Right ventricle myocardium superior (tissue), 1 donor: ENCODE data around the gene PSTPIP1. TPM values are rescaled to one million over a fixed set of nuclear protein-coding genes. Genes with fewer than 3 reads are reported as not detected.

Experiments used
- ATAC-seq: fragments of 200-7000 bp; cut with Tn5 transposase; one replicate; pipeline ENCODE4 v1.9.1; 2020; ENCODE audit warnings: mild to moderate bottlenecking; ENCODE audit not compliant: poor library complexity
- DNase-seq: peaks from one replicate; pipeline ENCODE4 v3.0.0-alpha.2; 2020
- intact Hi-C: fragments of 100-400 bp; cut with DNase I; formaldehyde crosslinking; loops from one replicate; pipeline ENCODE4 v1.11.2; 2022
- total RNA-seq: library from RNA; stranded (reverse); fragmentation: NEBNext Ultra II Directional; extraction: Animal tissue kit (Norgen Biotek cat#: 25700); gene quantifications from one replicate; pipeline ENCODE4 v1.2.1, GENCODE V29; 2021
- donor health status: DM: no; HTN: yes; CAD: no; lungs with severe emphysema.

PSTPIP1 gene
- total RNA-seq, 1 donor from 2014 or later = 5.0 TPM

DNA sequence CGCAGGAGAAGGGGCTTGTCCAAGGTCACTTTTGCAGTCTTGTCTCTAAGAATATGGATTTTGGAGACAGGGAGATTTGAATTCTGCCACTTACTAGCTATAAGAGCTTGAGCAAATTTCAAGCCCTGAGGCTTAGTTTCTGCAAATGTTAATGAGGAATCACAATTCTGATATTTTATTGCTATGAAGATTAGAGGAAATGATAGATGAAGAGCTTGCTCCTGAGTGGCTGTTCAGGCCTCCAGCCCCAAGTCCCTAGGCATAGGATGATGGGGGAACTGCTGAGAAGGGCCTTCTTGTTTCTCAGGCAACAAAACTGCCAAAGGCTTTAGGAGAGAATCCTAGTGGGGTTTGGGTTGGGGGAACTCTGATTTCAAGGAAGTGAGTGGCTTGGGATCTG is 18.8 kb upstream of the PSTPIP1 start:
- no peak for ATAC-seq
- intact Hi-C loops = no loop called here
- no peak for DNase-seq

DNA sequence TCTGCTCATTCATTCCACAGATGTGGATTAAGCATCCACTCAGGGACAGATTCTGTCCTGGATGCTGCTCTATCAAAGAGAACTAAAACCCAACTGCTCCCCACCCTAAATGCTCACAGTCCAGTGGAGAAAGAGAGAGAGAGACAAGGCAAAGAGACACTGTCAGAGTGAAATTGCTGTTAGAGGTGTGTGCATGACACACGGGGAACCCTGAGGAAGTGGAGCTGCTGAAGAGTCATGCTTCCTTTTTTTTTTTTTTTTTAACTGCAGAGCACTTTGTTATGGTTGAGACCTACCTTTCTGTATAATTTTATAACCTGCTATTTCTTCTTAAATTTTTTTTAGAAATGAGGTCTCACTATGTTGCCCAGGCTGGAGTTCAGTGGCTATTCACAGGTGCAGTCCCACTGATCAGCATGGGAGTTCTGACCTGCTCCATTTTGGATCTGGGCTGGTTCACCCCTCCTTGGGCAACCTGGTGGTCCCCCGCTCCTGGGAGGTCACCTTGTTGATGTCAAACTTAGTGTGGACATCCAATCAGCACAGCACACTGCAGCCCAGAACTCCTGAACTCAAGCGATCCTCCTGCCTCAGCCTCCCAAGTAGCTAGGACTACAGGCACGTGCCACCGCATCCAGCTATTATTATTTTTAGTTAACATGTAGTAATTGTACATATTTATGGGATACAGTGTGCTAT is 18.2 kb upstream of the PSTPIP1 start:
- DNase-seq (no peak), ATAC-seq (no peak)
- intact Hi-C loops = no loop called here

DNA sequence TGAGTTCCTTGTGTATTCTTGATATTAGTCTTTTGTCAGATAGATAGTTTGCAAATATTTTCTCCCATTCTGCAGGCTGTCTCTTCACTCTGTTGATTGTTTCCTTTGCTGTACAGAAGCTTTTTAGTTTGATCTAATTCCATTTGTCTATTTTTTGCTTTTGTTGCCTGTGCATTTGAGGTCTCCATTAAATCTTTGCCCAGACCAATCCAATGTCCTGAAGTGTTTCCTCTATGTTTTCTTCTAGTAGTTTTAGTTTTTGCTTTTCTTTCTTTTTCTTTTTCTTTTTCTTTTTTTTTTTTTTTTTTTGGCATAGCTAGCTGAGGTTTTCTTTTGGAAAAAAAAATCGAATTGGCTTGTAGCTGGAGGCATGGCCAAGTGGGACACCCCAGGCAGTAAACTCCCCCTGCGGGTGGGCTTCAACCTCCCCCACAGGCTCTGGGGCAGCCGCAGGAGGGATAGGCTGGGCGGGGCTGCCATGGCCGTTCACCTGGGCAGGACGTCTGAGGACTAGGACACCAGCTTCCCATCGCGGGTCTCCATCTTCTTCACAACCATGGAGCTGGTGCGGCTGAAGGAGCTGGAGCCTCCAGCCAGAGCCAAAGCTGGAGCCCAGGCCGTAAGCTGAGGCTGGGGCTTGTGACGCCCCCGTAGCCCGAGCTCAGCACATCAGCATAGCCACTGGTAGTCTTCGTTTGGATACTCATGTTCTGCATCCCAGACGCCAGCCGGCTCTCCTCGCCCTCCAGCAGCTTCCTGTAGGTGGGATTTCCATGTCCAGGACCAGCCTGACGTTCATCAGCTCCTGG is 16.2 kb upstream of the PSTPIP1 start:
- ATAC-seq = no peak
- intact Hi-C loops = no loop called here
- no peak for DNase-seq

DNA sequence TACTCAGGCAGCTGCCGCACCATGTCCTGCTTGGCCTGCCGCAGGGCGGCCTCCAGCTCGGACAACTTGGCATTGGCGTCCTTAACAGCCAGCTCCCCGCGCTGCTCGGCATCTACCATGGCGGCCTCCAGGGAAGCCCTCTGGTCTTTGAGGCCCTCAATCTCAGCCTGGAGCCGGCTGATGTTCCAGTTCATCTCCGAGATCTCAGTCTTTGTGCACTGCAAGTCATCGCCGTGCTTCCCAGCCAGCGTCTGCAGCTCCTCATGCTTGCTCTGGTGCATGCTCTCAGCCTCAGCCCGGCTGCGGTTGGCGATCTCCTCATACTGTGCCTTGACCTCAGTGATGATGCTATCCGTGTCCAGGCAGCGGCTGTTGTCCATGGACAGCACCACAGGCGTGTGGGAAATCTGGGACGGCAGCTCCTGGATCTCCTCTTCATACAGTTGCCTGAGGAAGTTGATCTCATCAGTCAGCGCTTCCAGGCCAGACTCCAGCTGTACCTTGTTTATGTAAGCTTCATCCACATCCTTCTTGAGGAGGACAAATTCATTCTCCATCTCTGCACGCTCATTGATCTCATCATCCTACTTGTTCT is 15.5 kb upstream of the PSTPIP1 start:
- ATAC-seq = no peak
- no peak for DNase-seq
- intact Hi-C loops = no loop called here

DNA sequence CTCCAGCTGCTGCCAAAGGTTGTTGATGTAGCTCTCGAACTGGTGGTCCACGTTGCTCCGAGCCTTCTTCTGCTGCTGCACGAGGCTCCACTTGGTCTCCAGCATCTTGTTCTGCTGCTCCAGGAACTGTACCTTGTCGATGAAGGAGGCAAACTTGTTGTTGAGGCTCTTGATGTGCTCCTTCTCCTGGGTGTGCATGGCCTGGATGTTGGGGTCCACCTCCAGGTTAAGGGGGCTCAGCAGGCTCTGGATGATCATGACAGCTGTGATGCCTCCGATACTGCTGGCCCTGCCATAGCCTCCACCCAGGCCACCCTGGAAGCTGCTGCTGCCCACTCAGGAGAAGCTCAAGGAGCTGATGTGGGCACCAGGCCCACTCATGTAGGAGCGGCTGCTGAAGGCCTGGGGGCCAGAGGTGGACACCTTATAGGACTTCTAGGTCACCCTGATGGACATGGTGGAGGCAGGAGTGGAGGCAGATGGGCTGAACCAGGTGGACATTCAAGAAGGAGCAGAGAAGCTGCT is 14.9 kb upstream of the PSTPIP1 start:
- intact Hi-C loops = no loop called here
- no peak for ATAC-seq
- DNase-seq = no peak

DNA sequence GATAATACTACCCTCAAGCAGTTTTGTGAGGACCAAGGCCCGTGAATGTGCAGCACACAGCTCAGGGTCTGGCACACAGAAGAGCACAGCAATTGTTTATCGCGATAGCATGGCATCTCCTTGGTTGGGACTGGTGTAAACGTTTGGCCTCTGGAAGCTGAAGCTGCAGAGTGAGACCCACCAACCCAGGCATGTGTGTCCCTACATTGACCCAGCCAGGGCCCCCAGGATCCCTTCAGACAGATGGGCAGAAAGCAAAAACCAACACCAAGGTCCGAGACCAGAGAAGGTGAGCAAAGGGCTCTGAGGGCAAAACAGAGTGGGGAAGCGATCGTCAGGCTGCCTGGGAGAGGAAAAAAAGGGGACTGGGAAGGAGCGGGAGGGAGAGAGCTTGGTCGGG is 12.6 kb upstream of the PSTPIP1 start:
- intact Hi-C loops = no loop called here
- no peak for ATAC-seq
- no peak for DNase-seq

DNA sequence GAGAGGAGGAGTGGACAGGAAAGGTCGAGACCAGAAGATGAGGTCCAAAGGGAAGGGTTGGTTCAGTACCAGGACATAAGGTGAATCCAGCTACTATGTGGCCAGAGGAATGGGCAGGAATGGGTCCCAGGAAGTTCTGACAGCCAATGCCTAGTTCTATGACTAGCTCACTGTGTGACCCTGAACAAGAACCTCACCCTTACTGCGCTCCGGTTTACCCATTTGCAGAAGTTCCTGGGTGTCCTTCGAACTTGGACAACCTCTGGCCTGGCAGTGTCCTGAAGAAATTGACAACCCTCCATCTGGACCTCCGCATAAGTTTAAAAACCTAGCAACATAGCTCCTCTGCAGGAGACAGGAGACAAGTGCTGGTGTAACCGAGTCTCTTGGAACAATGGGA is 12.2 kb upstream of the PSTPIP1 start:
- no peak for DNase-seq
- no peak for ATAC-seq
- intact Hi-C loops = no loop called here

DNA sequence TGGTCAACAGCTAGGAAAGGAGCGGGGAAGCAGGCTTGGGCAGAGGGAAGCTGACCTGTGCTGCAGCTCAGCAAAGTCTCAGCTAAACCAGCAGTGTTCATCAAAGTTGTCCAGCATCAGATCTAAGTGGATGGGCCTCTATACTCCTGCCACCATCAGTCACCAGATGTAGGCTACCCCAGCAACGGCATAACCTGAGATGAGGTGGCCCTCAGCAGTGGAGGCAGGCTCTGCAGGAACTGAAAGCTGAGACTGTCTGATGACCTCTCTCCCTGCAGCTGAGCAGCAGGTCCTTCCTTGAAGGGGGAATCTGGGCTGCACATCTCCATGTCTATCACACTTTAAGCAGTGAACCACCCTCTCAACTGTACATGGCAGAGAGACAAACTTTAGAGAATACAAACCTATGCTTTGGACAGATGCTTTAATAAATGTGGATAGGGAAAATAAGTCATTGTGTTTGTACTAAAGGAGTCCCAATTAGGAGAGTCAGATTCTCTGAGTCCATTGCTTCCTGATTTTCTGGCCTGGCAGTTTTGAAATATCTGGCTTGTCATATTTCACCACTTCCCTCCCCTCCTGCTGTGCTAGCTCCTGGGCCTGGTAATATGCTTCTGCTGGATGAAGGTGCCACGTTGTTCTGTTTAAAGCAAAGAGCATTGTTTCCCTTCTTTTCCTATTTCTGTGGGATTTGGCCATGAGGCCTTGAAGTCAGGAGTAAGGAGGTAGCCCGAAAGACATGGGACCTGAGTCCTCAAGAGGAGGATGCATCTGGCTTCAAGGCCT is 11.1 kb upstream of the PSTPIP1 start:
- intact Hi-C loops = no loop called here
- DNase-seq = no peak
- peak; percentile 52 for ATAC-seq

DNA sequence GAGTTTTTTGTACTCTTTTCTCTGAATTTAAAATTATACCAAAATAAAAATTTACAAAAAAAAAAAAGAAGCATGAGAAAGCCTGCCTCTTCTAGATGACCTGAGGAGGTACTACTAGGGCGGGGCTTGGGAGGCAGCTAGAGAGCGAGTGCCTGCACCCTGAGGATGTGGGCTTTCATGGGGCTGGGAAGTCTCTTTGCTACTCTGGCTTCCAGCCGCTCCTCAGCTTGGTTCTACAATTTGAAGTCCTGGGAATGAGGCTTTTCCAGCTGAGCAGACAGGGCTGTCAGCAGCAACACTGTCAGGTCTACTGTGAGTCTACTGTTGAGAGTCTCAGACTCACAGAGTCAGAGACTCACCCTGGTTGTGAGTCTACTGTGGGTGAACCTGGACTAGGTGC is 8.2 kb upstream of the PSTPIP1 start:
- DNase-seq (no peak), ATAC-seq (no peak)
- intact Hi-C loops = no loop called here

DNA sequence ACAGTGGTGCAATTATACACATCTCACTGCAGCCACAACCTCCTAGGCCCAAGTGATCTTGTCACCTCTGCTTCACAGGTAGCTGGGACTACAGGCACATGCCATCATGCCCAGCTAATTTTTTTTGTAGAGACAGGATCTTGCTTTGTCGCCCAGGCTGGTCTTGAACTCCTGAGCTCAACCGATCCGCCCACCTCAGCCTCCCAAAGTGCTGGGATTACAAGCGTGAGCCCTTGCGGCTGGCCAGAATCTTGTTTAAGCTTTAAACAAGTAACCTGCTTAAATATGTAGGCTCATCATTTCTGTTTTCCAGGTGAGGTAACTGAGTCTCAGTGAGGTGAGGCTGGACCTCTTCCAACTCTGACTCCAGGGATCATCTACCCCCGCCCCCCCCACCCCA is 7.7 kb upstream of the PSTPIP1 start:
- no peak for DNase-seq
- intact Hi-C loops = no loop called here

DNA sequence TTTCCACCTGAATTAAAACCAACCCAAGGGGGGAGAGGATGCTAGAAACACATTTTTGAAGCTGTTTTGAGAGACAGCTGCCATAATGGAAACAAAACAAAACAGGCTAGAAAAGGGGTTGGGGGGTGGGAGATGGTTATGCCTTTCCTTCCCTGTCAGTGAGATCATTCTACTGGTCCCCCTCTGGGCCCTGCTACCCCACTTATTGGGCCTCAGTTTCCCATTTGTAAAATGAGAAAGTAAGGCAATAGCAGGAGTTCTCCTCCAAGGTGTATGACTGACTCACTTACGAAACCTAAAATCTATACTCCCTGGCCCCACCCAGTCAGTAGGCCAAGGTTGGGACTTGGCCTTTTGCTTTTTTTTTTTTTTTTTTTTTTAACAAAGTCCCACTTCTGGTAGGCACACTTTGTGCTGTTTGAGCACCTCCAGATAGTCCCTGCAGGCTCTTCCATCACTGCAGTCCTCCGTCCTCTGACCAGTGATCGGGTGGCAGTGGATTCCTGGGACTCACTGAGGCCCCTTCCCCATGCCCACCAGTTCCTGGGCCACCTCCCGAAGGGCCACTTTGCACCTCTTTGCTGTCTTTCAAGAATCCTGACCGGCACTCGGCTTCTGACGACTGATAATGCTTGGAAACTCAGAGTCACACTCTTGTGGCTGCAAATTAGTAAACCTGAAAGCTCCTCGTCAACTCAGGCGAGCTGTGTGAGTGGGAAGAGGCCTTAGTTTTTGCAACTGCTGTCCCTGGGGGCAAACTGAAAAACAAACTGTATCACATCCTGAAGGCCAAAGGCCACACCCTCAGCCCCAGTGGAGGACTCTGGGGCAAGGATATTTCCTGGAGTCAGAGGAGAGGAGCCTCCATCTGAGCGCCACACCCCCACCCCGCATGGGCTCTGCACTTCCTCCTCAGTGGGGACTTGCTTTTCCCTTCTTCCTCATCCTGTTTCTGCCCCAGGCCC is 6.7 kb upstream of the PSTPIP1 start:
- intact Hi-C loops = no loop called here
- ATAC-seq (peak; percentile 85), DNase-seq (peak; percentile 88)

More for the DNA sequence above, 7.7 kb upstream of the PSTPIP1 start:
- ATAC-seq = no peak

DNA sequence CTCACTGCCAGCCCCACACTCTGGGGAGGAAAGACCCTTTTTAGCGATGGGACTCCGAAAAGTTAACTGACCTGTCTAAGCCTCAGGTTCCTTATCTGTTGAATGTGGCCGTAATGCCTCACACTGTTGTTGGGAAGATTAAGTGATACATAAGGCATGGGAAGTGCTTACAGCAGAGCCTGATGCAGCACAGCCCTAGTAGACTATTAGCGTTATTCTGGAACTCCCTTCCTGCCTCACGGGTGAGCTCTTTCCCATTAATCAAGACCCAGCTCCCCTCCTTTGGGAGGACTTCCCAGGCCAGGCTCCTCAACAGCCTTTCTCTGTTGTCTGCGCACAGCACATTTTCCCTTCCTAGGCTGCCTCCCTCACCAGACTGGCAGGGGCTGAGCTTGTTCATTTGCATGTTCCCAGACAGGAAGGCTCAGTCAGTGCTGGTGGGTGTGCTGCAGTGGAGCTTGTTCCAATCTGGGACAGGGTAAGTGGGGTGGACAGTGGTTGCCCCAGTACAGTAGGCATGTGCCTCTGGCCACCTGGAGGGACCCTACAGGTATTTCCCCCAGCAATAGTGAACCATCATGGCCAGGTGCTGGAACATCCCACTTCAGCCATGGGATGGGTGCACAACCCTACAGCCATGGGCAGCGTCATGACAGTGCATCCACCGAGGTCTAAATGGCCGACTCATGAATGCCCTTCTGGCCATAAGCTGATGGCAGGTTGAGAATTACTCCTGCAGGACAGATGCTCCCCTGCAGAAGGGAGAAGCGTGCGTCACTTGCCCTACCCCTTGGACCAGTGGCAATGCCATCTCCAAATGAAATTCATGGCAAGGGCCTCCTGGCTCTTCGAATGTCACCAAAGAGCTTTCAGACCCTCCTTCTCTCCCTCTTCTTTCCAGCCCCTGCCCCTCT is 5.8 kb upstream of the PSTPIP1 start:
- ATAC-seq = peak; percentile 50
- intact Hi-C loops = no loop called here
- DNase-seq = no peak

DNA sequence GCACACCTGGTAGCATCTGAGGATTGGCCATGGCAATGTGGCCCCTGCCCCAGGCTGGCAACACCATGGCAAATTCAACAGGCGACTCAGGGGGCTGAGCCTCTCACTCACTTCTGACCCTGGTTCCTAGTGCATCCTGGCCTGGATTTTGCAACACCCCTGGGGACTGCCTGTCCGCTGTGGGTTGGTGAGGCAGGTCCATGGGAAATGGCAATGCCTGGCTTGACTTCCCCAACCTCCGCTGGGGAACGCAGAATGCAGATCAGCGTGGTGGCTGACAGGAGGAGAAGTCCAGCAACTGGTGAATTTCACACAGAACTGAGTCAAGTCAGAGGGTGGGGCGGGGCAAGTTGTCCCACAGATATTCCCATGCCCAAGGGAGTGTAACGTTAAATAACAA is 3.9 kb upstream of the PSTPIP1 start:
- ATAC-seq (no peak), DNase-seq (no peak)
- intact Hi-C loops = no loop called here

DNA sequence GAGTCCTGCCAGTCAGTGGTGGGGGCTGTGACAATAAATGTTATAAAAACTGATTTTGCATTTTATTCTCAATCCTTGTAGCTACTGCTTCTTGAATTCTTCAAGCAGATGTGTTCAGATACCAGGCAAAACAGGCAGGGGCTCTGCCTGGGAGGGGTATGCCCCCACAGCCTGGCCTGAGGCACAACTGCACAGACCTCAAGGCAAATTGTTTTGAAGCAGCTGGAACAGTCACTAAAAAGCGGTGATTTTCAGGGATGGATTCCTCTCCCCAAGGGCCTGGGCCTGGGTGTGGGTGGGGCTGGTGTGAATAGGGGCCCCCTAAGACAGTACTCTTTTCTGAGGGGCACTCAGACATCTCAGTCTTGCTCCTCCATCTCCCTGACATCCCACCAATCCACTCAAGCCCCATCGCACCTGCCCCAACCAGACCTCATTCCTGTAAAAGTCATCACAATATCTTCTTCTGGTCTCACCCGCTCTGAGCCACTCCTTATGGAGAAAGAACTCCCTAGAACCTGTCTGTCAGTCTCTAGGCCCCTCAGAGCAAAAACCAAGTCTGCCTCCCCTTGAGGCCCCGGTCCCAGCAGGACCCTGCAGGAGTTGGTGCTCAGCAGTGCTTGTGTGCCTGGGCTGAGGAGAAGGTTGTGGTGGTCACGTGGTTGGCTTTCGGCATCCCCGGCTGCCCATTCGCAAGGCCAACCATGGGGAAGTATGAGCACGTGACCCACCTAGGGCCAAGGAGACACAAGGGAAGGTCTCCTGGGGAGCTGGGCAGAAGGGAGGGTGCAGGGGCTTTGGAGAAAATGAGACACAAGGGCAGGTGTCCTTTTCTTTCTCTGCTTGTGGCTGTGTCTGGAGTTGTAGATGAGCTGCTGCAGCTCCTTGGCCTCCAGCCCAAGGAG is 2.9 kb upstream of the PSTPIP1 start:
- intact Hi-C loops = no loop called here
- DNase-seq = peak; percentile 68
- ATAC-seq = no peak

DNA sequence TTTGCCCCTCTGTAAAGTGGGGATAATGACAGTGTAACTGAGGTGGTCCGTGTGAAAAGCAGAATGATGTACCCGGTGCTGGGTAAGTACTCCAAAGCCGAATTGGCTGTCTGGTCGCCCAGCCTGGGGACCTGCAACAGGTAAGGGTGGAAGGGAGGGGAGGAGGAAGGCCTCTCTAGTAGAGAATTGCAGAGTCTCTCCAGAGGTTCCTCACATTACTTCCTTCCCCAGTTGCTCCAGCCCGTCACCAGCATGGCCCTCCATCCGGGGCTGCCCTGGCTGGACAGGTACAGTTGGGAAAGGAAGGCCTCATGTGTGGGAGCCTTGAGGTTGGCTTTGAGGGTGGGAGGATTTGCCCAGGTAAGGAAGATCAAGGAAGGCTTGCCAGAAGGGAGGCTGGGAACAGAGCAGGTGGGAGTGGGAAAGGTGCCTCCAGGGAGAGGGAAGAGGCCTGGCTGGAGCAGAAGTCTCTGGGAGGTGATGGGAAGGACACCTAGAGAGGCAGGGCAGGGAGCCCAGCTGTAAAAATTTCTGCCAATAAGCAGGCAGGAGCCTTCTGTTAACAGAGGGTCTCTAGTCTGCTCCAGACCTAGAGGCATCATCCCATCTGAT is 1.7 kb upstream of the PSTPIP1 start:
- ATAC-seq (no peak), DNase-seq (no peak)
- intact Hi-C loops = no loop called here

DNA sequence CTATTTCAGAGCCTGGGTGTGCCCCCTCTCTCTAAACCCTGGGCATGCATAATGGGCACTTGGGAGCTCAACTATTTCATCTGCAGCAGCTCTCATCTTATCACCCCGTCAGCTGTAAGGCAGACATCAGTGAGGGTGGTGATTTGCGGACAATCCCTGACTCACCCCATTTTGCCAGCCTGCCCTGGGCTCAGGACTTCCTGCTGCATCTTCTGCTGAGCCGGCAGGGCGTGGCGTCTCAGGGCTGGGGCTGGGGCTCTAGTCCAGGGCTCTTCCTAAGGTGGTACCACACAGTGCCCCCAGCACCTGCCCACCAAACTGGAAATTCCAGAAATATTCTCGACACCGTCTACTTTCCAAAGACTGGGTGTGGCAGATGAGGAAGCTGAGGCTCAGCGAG is 925 bp upstream of the PSTPIP1 start:
- DNase-seq (peak; percentile 79), ATAC-seq (peak; percentile 51)
- intact Hi-C loops = no loop called here
